Large intestine (tissue), 3 donors: ENCODE measurements around the gene TOM1L1. TPM values are rescaled to one million over a fixed set of nuclear protein-coding genes. Genes with fewer than 3 reads are reported as not detected.
"Not testable (repeated sequence)": the region's sequence is repeated elsewhere in the genome, so short reads cannot be mapped to it uniquely, and the experiment has no call there.

Source experiments
- DNase-seq, 2 donors: peaks; one replicate each; pipeline versions ENCODE4 v3.0.0 to v3.0.0-alpha.2; 2013
- H3K27ac ChIP-seq: one replicate; pipeline ENCODE4 v1.5.1; 2013; ENCODE audit warnings: low read length
- H3K27me3 ChIP-seq: 2 replicates; pipeline ENCODE4 v1.6.1; 2013; ENCODE audit warnings: low read length; ENCODE audit not compliant: control insufficient read depth, insufficient read depth
- H3K36me3 ChIP-seq: 2 replicates; pipeline ENCODE4 v1.6.1; 2013; ENCODE audit warnings: low read length; ENCODE audit not compliant: control insufficient read depth, insufficient read depth
- H3K4me1 ChIP-seq: one replicate; pipeline ENCODE4 v1.6.1; 2013; ENCODE audit warnings: low read length; ENCODE audit not compliant: control insufficient read depth, insufficient read depth
- H3K4me3 ChIP-seq: one replicate; pipeline ENCODE4 v1.5.1; 2013; ENCODE audit warnings: low read length
- H3K9me3 ChIP-seq: one replicate; pipeline ENCODE4 v1.6.1; 2013; ENCODE audit warnings: mild to moderate bottlenecking, low read depth, low read length, moderate library complexity; ENCODE audit not compliant: control insufficient read depth
- WGBS: methylation state at CpG from one replicate; pipeline ENCODE4 v1.1.5; 2013; ENCODE audit warnings: low lambda C conversion rate; ENCODE audit not compliant: insufficient coverage; 5-methylcytosine and 5-hydroxymethylcytosine counted together
- polyA plus RNA-seq: library from polyadenylated mRNA; unstranded; fragments of 120-200 nt; gene quantifications from one replicate; pipeline ENCODE4 v1.2.1, GENCODE V29; 2013

Gene TOM1L1
- polyA plus RNA-seq, 1 donor: 107 TPM

DNA sequence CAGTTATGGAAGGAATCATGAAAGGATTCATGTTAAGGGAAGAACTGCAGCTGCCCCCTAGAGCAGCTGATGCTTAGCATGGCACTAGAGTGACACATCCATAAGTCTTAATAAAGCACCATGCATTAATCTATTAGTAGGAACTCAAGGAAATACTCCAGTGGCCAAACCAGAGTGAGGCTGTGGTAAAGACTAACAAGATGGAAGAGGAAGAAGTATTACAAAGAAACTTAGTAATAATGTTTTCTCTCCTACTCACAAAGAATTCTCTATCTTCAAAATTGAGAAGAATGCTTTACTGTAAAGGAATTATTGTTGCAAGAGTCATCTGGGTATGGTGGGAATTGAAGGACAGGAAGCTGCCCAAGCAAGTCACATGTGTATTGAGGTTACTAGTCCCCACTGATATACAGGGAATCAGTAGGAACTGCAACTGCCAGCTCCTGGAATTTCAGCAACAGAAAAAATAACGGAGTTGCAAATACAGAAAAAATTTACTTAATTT lies 29.9 kb upstream of the TOM1L1 start:
- no peak for DNase-seq
- no peaks in the 10 kb centered on the region for H3K4me1 ChIP-seq
- 100% methylated on average over 1 of the region's 1 CpG for WGBS
- no peaks in the 10 kb centered on the region for H3K9me3 ChIP-seq
- H3K4me3 ChIP-seq: no peak overlapping the region
- H3K36me3 ChIP-seq: no peaks in the 10 kb centered on the region
- no peaks in the 10 kb centered on the region for H3K27me3 ChIP-seq
- H3K27ac ChIP-seq: no peak overlapping the region

DNA sequence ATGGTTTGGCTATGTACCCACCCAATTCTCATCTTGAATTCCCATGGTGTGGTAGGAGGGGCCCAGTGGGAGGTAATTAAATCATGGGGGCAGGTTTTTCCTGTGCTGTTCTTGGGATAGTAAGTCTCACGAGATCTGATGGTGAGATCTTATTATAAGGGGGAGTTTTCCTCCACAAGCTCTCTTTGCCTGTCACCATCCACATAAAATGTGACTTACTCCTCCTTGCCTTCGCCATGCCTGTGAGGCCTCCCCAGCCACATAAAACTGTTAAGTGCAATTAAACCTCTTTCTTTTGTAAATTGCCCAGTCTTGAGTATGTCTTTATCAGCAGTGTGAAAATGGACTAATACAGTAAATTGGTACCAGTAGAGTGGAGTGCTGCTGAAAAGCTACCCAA lies 24.7 kb upstream of the TOM1L1 start:
- not testable (repeated sequence) for H3K27ac ChIP-seq, H3K36me3 ChIP-seq, H3K27me3 ChIP-seq, H3K4me1 ChIP-seq, DNase-seq, H3K4me3 ChIP-seq, H3K9me3 ChIP-seq
- no CpG with 5 or more reads among the region's 2 CpGs for whole genome bisulfite sequencing

DNA sequence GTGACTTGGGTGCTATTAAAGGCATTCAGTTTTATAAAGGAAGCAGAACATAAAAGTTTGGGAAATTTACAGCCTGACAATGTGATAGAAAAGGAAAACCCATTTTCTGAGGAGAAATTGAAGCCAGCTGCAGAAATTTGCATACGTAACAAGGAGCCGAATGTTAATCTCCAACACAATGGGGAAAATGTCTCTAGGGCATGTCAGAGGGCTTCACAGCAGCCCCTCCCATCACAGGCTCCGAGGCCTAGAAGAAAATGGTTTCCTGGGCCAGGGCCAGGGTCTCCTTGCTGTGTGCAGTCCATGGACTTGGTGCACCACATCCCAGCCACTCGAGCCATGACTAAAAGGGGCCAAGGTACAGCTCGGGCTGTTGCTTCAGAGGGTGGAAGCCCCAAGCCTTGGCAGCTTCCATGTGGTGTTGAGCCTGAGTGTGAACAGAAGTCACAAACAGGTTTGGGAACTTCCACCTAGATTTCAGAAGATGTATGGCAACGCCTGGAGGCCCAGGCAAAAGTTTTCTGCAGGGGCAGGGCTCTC lies 23.9 kb upstream of the TOM1L1 start:
- no peak overlapping the region for H3K27ac ChIP-seq
- H3K9me3 ChIP-seq: no peaks in the 10 kb centered on the region
- WGBS: no CpG with 5 or more reads among the region's 6 CpGs
- no peak overlapping the region for H3K4me3 ChIP-seq
- no peaks in the 10 kb centered on the region for H3K27me3 ChIP-seq
- no peaks in the 10 kb centered on the region for H3K4me1 ChIP-seq
- no peak for DNase-seq
- no peaks in the 10 kb centered on the region for H3K36me3 ChIP-seq

DNA sequence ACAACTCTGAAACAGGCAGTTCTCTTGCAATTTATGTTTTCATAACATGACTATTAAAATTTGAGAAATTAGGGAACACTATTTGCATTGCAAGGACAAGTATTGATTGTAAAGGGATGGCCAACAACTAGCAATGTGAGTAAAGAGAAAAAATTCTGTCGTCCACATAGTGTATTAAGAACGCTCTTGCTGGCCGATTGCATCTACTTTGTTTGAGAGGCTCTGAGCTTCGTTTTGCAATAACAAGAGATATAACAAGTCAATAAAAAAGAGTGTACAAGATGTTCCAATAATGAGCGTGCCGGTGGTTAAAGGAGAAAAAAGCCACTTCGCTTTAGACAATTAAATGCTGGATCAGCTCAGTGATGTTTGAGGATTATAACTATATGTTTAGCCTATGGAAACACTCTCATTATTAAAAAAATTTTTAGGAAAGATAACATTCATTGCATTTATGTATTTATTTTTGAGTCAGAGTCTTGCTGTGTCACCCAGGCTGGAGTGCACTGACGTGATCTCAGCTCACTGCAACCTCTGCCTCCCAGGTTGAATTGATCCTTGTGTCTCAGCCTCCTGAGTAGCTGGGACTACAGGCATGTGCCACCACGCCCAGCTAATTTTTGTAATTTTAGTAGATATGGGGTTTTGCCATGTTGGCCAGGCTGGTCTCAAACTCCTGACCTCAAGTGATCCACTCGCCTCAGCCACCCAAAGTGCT lies 19.2 kb upstream of the TOM1L1 start:
- 78% methylated on average over 4 of the region's 10 CpGs for WGBS
- H3K36me3 ChIP-seq: no peaks in the 10 kb centered on the region
- H3K27me3 ChIP-seq: no peaks in the 10 kb centered on the region
- no peaks in the 10 kb centered on the region for H3K4me1 ChIP-seq
- no peak overlapping the region for H3K4me3 ChIP-seq
- no peak overlapping the region for H3K27ac ChIP-seq
- no peak for DNase-seq
- H3K9me3 ChIP-seq: no peaks in the 10 kb centered on the region

GRCh38 chr17:54882371-54882770 lies 18.3 kb upstream of the TOM1L1 start:
- no peak overlapping the region for H3K4me3 ChIP-seq
- no peaks in the 10 kb centered on the region for H3K4me1 ChIP-seq
- no peaks in the 10 kb centered on the region for H3K36me3 ChIP-seq
- DNase-seq: no peak
- H3K27ac ChIP-seq: no peak overlapping the region
- no peaks in the 10 kb centered on the region for H3K9me3 ChIP-seq
- no peaks in the 10 kb centered on the region for H3K27me3 ChIP-seq
- WGBS: 79% methylated on average over 2 of the region's 4 CpGs

- WGBS: 94% methylated on average over 2 of the region's 3 CpGs
- H3K4me3 ChIP-seq: no peak overlapping the region
- H3K9me3 ChIP-seq: no peaks in the 10 kb centered on the region
- H3K36me3 ChIP-seq: no peaks in the 10 kb centered on the region
- H3K27me3 ChIP-seq: no peaks in the 10 kb centered on the region
- H3K27ac ChIP-seq: no peak overlapping the region
- H3K4me1 ChIP-seq: no peaks in the 10 kb centered on the region
- DNase-seq: no peak
Measured at GRCh38 chr17:54882950-54883349, 17.7 kb upstream of the TOM1L1 start.

GRCh38 chr17:54883939-54884338 lies 16.7 kb upstream of the TOM1L1 start:
- H3K36me3 ChIP-seq: no peaks in the 10 kb centered on the region
- WGBS: no CpG with 5 or more reads among the region's 2 CpGs
- H3K4me3 ChIP-seq: no peak overlapping the region
- no peak for DNase-seq
- H3K9me3 ChIP-seq: no peaks in the 10 kb centered on the region
- no peaks in the 10 kb centered on the region for H3K4me1 ChIP-seq
- H3K27me3 ChIP-seq: no peaks in the 10 kb centered on the region
- no peak overlapping the region for H3K27ac ChIP-seq

DNA sequence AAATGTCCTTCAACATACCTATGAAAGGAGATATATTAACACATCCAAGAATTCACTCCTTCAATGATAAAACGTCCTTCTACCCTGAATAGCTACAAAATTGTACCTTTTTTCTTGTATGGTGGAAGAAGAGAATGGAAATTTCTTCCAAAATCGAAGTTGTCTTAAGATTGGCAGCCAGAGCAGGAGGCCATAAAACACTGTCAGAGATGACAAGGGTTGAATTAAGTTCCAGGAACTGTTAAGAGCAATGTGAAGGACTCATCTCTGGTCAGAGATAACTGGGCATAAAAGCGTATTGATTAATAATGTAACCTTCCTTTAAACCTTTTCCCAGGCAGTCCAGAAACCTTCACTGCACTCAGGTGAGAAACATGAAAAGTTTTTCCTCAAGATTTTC lies 12.9 kb upstream of the TOM1L1 start:
- no peaks in the 10 kb centered on the region for H3K36me3 ChIP-seq
- no peaks in the 10 kb centered on the region for H3K27me3 ChIP-seq
- H3K4me1 ChIP-seq: no peaks in the 10 kb centered on the region
- no peak overlapping the region for H3K27ac ChIP-seq
- no peak overlapping the region for H3K4me3 ChIP-seq
- DNase-seq: no peak
- H3K9me3 ChIP-seq: no peaks in the 10 kb centered on the region
- 67% methylated on average over 2 of the region's 3 CpGs for WGBS

- WGBS: no CpG with 5 or more reads among the region's 6 CpGs
Measured at GRCh38 chr17:54888254-54888653, 12.4 kb upstream of the TOM1L1 start.

GRCh38 chr17:54888981-54889380 lies 11.7 kb upstream of the TOM1L1 start:
- no peaks in the 10 kb centered on the region for H3K27me3 ChIP-seq
- no peaks in the 10 kb centered on the region for H3K4me1 ChIP-seq
- H3K36me3 ChIP-seq: no peaks in the 10 kb centered on the region
- H3K9me3 ChIP-seq: no peaks in the 10 kb centered on the region
- no peak for DNase-seq
- H3K27ac ChIP-seq: no peak overlapping the region
- H3K4me3 ChIP-seq: no peak overlapping the region
- WGBS: 87% methylated on average over 3 of the region's 7 CpGs

More at GRCh38 chr17:54888254-54888653, 12.4 kb upstream of the TOM1L1 start:
- no peaks in the 10 kb centered on the region for H3K36me3 ChIP-seq
- DNase-seq: no peak
- H3K4me3 ChIP-seq: no peak overlapping the region
- H3K4me1 ChIP-seq: no peaks in the 10 kb centered on the region
- no peaks in the 10 kb centered on the region for H3K27me3 ChIP-seq
- no peak overlapping the region for H3K27ac ChIP-seq
- H3K9me3 ChIP-seq: no peaks in the 10 kb centered on the region
